GM12865 (cell line): Measurements from ENCODE around the gene KIAA1328.

Experiments
- DNase-seq: peaks from one replicate; pipeline ENCODE4 v3.0.0; 2010; ENCODE audit warnings: low read depth
- H3K4me3 ChIP-seq: 2 replicates; pipeline ENCODE4 v1.5.1; 2011; ENCODE audit warnings: mild to moderate bottlenecking, low read depth, low read length, control low read depth
- TF ChIP-seq, protein P1 (sequence below): IDR thresholded peaks from 2 replicates; pipeline ENCODE4 v1.5.1; 2011; ENCODE audit warnings: low read length, control low read depth, low read depth, inconsistent platforms; ENCODE audit not compliant: insufficient read depth; ENCODE audit errors: missing control alignments

Gene KIAA1328

DNA sequence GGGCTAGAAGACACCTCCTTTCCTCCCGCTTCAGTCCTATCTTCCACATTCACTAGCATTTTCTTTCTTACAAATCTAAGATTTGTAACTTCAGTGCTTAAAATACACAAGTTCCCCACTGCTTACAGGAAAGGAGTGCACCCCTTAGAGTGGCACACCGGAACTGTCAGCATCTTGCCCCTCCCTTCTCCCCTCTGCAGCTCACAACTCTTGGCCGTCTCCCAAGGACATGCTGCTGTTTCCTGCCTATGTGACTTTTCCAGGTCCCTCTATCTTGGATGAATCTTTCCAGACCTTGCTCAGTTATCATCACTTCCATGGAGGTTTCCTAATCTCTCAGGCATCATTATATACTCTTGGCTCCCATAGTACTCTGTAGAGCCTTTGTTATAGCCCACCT is 401.8 kb downstream of the KIAA1328 start:
- DNase-seq, result no peak
- TF ChIP-seq, protein P1, sequence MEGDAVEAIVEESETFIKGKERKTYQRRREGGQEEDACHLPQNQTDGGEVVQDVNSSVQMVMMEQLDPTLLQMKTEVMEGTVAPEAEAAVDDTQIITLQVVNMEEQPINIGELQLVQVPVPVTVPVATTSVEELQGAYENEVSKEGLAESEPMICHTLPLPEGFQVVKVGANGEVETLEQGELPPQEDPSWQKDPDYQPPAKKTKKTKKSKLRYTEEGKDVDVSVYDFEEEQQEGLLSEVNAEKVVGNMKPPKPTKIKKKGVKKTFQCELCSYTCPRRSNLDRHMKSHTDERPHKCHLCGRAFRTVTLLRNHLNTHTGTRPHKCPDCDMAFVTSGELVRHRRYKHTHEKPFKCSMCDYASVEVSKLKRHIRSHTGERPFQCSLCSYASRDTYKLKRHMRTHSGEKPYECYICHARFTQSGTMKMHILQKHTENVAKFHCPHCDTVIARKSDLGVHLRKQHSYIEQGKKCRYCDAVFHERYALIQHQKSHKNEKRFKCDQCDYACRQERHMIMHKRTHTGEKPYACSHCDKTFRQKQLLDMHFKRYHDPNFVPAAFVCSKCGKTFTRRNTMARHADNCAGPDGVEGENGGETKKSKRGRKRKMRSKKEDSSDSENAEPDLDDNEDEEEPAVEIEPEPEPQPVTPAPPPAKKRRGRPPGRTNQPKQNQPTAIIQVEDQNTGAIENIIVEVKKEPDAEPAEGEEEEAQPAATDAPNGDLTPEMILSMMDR, result no peak
- no peak overlapping the region for H3K4me3 ChIP-seq

DNA sequence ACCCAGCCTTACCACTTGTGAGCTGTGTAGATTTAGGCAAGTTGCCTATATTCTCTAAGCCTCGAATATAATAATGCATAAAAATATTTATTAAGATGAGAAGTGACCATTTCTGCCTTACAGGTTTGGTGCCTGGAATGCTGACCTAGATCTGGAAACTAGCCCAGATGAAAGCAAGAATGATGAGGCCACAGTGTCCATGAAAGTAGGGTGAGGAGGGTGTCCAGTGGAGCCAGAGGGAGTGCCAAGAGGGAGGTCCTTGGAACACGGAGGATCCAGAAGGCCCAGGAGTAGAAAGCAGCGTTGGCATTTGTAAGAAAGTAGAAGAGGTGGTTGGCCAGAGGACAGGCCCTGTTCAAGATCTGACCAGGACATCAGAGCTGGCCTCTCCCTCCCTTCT is 402.3 kb downstream of the KIAA1328 start:
- DNase-seq, result no peak
- TF ChIP-seq, protein P1, result no peak
- no peak overlapping the region for H3K4me3 ChIP-seq

DNA sequence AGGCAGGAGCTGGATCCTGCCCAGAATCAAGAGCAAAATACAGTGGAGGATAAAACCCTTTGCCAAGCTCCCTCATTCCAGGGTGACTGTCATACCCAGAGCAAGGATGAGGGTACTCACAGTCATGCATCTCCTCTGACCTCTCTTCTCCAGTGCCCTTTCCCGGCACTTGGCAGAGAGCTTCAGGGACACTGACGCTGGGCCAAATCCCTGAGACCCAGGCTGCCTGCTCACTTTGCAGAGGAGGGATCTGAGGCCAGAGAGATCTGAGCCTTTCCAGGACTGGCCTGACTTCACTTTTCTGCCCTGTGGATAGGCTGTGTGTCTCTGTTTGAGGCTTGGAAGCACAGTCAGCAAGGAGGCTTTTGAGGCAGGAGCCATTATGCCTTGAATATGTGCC is 406.7 kb downstream of the KIAA1328 start:
- no peak for DNase-seq
- H3K4me3 ChIP-seq, result no peak overlapping the region
- TF ChIP-seq, protein P1, result no peak

DNA sequence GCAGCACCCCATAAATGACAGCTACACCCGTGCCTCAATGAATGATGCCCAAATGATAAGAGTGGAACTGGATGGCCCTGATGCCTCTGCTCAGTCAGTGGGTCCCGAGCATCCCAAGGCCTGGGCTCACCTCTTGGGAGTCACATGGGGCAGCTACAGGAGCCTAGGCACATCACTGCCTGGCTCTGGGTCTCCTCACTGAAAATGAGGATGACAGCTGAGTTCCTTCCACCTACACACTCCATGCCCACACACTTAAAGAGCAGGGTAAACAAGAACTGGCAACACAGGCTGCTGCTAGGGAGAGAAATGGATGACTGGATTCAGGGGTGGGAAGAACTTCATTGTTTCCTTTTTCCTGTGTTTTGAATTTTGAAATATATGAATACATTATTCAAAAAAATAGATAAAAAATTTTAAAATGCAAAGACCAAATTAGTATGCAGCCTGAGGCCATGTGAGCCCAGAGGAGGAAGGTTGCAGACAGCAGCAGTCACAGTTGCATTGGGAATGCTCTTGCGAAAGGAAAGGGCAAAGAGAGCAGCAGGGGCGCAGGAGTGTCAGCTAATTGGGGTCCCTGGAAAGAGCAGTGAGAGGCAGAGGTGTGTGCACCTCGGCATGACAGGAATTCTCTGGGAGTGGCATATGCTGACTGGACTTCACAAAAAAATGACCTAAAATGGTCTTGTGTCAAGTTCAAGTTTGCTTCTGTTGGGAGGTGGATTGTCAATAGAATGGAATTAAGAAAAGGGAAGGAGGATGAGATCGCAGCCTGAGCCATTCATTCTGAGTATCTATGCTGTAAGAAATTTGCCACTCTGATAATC is 409.6 kb downstream of the KIAA1328 start:
- TF ChIP-seq, protein P1, result no peak
- DNase-seq, result no peak

DNA sequence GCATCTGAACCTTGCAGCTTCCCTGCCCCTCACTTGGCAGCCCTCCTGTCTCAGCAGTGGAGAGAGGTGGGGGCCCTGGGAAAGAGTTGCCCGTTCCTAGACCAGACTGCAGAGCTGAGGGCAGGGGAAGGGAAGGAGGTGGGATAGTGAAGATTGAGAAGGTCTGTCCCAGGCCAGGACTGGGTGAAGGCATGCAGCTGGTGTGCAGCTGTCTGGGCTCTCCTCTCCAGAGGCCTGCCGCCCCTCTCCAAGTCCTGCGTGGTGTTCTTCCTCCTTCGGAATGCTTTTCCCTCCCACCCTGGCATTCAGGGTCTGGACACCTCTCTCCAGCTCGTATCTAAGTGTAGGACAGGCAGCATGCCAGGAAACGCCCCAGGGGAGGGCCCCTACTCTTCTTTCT is 413.2 kb downstream of the KIAA1328 start:
- TF ChIP-seq, protein P1, result no peak
- H3K4me3 ChIP-seq, result no peak overlapping the region
- no peak for DNase-seq

More for the DNA sequence above, 409.6 kb downstream of the KIAA1328 start:
- H3K4me3 ChIP-seq, result no peak overlapping the region

DNA sequence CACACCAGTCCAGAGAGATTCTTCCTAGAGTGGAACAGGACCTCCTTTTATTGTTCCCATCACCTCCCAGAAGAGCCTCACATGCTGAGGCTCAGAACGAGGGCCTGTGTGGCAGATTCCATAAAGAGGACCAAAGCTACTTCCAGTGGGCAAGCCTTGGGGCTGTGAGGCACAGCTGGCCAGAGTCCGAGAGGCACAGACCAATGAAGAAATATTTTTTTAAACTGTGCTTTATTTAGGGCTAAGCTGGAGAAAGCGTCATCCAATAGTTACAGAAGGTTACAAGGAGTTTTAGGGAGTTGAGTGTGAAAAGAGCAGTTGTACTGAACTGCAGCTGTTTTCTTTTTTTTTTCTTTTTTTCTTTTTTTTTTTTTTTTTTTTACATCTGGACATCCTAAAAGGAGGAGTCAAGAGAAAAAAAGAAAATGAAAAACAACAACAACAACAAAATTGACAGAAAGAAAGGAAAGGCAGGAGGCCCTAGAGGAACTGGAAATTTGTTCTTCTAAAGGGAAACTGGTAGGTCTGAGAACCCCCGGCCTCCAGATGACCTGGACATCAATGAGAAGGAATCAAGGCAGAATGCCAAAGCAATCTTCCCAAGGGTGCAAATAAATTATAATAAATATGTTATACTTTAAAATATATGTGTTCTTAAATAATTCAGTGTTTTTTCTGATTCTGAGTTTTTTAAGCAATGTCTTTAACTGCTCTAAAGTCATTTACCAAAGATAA is 414.1 kb downstream of the KIAA1328 start:
- DNase-seq, result no peak
- TF ChIP-seq, protein P1, result no peak
- no peak overlapping the region for H3K4me3 ChIP-seq
